BE2C (cell line): ENCODE measurements around the gene NAA38.

Experiments used
- DNase-seq: peaks from one replicate; pipeline ENCODE4 v3.0.0-alpha.2; 2020
- H3K27me3 ChIP-seq: fragments of 250-450 bp; sonication (Bioruptor Pico); 2 replicates; pipeline ENCODE4 v1.5.1; 2020; ENCODE audit warnings: mild to moderate bottlenecking
- H3K36me3 ChIP-seq: fragments of 250-450 bp; sonication (Bioruptor Pico); 2 replicates; pipeline ENCODE4 v1.5.1; 2020; ENCODE audit warnings: mild to moderate bottlenecking
- H3K4me1 ChIP-seq: fragments of 250-450 bp; sonication (Bioruptor Pico); 2 replicates; pipeline ENCODE4 v1.5.1; 2020
- H3K4me3 ChIP-seq: 2 replicates; pipeline ENCODE4 v1.5.1; 2011; ENCODE audit warnings: low read depth, low read length
- H3K9me3 ChIP-seq: fragments of 250-450 bp; sonication (Bioruptor Pico); 2 replicates; pipeline ENCODE4 v1.5.1; 2020
- CTCF ChIP-seq: IDR thresholded peaks from 2 replicates; pipeline ENCODE4 v1.5.1; 2012; ENCODE audit warnings: mild to moderate bottlenecking, low read depth, low read length

The NAA38 gene

GRCh38 chr17:7825206-7825990 is 32.0 kb downstream of the NAA38 start:
- Histone ChIP-seq H3K36me3 (no peaks in the 10 kb centered on the region), H3K9me3 (no peaks in the 10 kb centered on the region), H3K4me3 (no peak overlapping the region), H3K27me3 (no peaks in the 10 kb centered on the region), H3K4me1 (peaks cover 10% of the 10 kb centered on the region)
- TF ChIP-seq CTCF = peak; percentile 33; the same call in 1 of the 2 replicates
- peak; percentile 35 for DNase-seq

GRCh38 chr17:7824021-7824924 is 33.1 kb downstream of the NAA38 start:
- Histone ChIP-seq H3K36me3 (no peaks in the 10 kb centered on the region), H3K27me3 (no peaks in the 10 kb centered on the region), H3K4me3 (no peak overlapping the region), H3K9me3 (no peaks in the 10 kb centered on the region), H3K4me1 (peaks cover 10% of the 10 kb centered on the region)
- DNase-seq = no peak
- TF ChIP-seq CTCF = no peak

GRCh38 chr17:7823581-7824001 is 33.8 kb downstream of the NAA38 start:
- Histone ChIP-seq H3K27me3 (no peaks in the 10 kb centered on the region), H3K36me3 (no peaks in the 10 kb centered on the region), H3K4me1 (peaks cover 10% of the 10 kb centered on the region), H3K4me3 (no peak overlapping the region), H3K9me3 (no peaks in the 10 kb centered on the region)
- DNase-seq = no peak
- TF ChIP-seq CTCF = no peak

- H3K27me3 ChIP-seq = no peaks in the 10 kb centered on the region
- peaks cover 10% of the 10 kb centered on the region for H3K4me1 ChIP-seq
- H3K9me3 ChIP-seq = no peaks in the 10 kb centered on the region
- no peak for DNase-seq
- H3K4me3 ChIP-seq = no peak overlapping the region
- H3K36me3 ChIP-seq = no peaks in the 10 kb centered on the region
- no peak for TF ChIP-seq CTCF
Observed at GRCh38 chr17:7822126-7822525, 35.2 kb downstream of the NAA38 start.

GRCh38 chr17:7820231-7820630 is 37.1 kb downstream of the NAA38 start:
- TF ChIP-seq CTCF = no peak
- Histone ChIP-seq H3K27me3 (no peaks in the 10 kb centered on the region), H3K36me3 (no peaks in the 10 kb centered on the region), H3K4me1 (peaks cover 7% of the 10 kb centered on the region), H3K9me3 (no peaks in the 10 kb centered on the region), H3K4me3 (no peak overlapping the region)
- DNase-seq = no peak
